Measurements from ENCODE around the gene FAM13C.

GRCh38 chr10:59287587-59288255, 74.6 kb downstream of the FAM13C start:
- no peak for TF ChIP-seq EP300 (IDR thresholded peaks at IDR 0.05; ENCODE audit: borderline replicate concordance)
- no peak for TF ChIP-seq EGR1 (IDR thresholded peaks at IDR 0.05)
- no peak for TF ChIP-seq USF1 (IDR thresholded peaks at IDR 0.05)
- TF ChIP-seq REST (IDR thresholded peaks at IDR 0.05; ENCODE audit: low read depth): no peak

All from Ishikawa (cell line).